Measurements from ENCODE around the gene HCN3. TPM values are rescaled to one million over a fixed set of nuclear protein-coding genes. Genes with fewer than 3 reads are reported as not detected.
A peak's percentile ranks its signal among the peaks of the same experiment; 100 is the strongest.

Gene HCN3
- total RNA-seq, 1 experiment from 2014 or later, result 7.3 TPM

GRCh38 chr1:155244368-155245162 is 32.7 kb upstream of the HCN3 start (continued):
- TF ChIP-seq HMGXB4 (CRISPR knock-in tag; IDR thresholded peaks at IDR 0.05) (peak; percentile 28; the same call in 1 of the 2 replicates), PRDM15 (CRISPR knock-in tag; IDR thresholded peaks at IDR 0.05) (peak; percentile 46), HMGA2 (CRISPR knock-in tag; IDR thresholded peaks at IDR 0.05) (no peak), ATF3 (CRISPR knock-in tag; conservative IDR thresholded peaks at IDR 0.05) (no peak), MLX (CRISPR knock-in tag; IDR thresholded peaks at IDR 0.05) (no peak), ATF6 (CRISPR knock-in tag; IDR thresholded peaks at IDR 0.05) (no peak), KAT7 (CRISPR knock-in tag; IDR thresholded peaks at IDR 0.05; ENCODE audit: borderline replicate concordance) (no peak), FOXJ3 (CRISPR knock-in tag; IDR thresholded peaks at IDR 0.05; ENCODE audit: borderline replicate concordance) (no peak), FOXP4 (CRISPR knock-in tag; IDR thresholded peaks at IDR 0.05) (peak; percentile 84; the same call in 1 of the 2 replicates), ZMAT4 (CRISPR knock-in tag; IDR thresholded peaks at IDR 0.05) (no peak)

- ChIA-PET CTCF (interaction anchor here (0.6 to 1.8 kb wide), 8 partner anchors 31 to 261 kb away, joined by 3 to 7 read pairs (median 3); no protein-coding TSS in a partner anchor), POLR2A (interaction anchor here (0.6 to 1.3 kb wide), 3 partner anchors 28 to 948 kb away, joined by 3 to 6 read pairs (median 4); partner anchors contain the start of genes CLK2 and FDPS)
- peaks cover 14% of the 10 kb centered on the region for H3K36me3 Mint-ChIP-seq
- TF ChIP-seq AFF4 (CRISPR knock-in tag; IDR thresholded peaks at IDR 0.05; ENCODE audit: borderline replicate concordance) (no peak), ZNF396 (CRISPR knock-in tag; IDR thresholded peaks at IDR 0.05; ENCODE audit: borderline replicate concordance) (no peak), ZNF423 (CRISPR knock-in tag; IDR thresholded peaks at IDR 0.05) (no peak), GRHL2 (CRISPR knock-in tag; IDR thresholded peaks at IDR 0.05; ENCODE audit: insufficient replicate concordance, severe bottlenecking) (no peak), SMAD3 (CRISPR knock-in tag; IDR thresholded peaks at IDR 0.05; ENCODE audit: borderline replicate concordance) (no peak)
Observed at GRCh38 chr1:155245163-155245524, 32.1 kb upstream of the HCN3 start.

More at GRCh38 chr1:155245163-155245524, 32.1 kb upstream of the HCN3 start:
- no peaks in the 10 kb centered on the region for H3K9me3 Mint-ChIP-seq
- ATAC-seq, result no peak
- no peak for DNase-seq (ENCODE audit: low spot score)
- peaks cover 41% of the 10 kb centered on the region for H3K27me3 Mint-ChIP-seq (ENCODE audit: low read depth)
- H3K4me1 Mint-ChIP-seq, result peaks cover 28% of the 10 kb centered on the region
- H3K27ac Mint-ChIP-seq, result peak overlapping the region; percentile 99
- H3K4me3 Mint-ChIP-seq, result peak overlapping the region; percentile 78
